Measurements from ENCODE around the gene STX11.

DNA sequence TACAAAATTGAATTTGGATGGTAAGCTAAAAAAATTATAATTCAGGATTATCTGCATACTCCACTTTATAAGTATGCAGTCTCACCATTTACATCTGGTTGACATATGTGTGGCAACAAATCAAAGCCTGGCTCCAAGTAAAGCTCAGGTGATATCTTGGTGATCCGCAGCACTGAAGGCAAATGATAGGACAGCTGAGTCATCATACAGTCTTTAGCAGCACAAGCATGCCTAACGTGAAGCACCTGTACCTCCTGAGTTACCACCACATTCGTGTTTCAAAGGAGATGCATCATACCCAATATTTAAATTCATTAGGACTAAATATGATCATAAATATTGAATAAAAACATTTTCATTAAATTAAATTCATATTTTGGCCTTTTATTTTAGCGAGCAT lies 11.8 kb upstream of the STX11 start:
- TF ChIP-seq POLR2A (IDR thresholded peaks at IDR 0.05) (no peak), POLR2AphosphoS5 (IDR thresholded peaks at IDR 0.05) (no peak)
- TF ChIP-seq, protein P1, sequence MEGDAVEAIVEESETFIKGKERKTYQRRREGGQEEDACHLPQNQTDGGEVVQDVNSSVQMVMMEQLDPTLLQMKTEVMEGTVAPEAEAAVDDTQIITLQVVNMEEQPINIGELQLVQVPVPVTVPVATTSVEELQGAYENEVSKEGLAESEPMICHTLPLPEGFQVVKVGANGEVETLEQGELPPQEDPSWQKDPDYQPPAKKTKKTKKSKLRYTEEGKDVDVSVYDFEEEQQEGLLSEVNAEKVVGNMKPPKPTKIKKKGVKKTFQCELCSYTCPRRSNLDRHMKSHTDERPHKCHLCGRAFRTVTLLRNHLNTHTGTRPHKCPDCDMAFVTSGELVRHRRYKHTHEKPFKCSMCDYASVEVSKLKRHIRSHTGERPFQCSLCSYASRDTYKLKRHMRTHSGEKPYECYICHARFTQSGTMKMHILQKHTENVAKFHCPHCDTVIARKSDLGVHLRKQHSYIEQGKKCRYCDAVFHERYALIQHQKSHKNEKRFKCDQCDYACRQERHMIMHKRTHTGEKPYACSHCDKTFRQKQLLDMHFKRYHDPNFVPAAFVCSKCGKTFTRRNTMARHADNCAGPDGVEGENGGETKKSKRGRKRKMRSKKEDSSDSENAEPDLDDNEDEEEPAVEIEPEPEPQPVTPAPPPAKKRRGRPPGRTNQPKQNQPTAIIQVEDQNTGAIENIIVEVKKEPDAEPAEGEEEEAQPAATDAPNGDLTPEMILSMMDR (IDR thresholded peaks at IDR 0.05), result no peak
